GM18861 (cell line): ENCODE measurements around the gene UPK1B.

Experiments
- ATAC-seq: cut with Tn5 transposase; IDR thresholded peaks from one replicate; pipeline ENCODE4 v1.9.1; 2021; ENCODE audit not compliant: unreplicated experiment

The UPK1B gene

GRCh38 chr3:119175872-119176756, 2.7 kb downstream of the UPK1B start:
- no peak for ATAC-seq

GRCh38 chr3:119176778-119177177, 3.4 kb downstream of the UPK1B start:
- ATAC-seq, result no peak

GRCh38 chr3:119177321-119177720, 3.9 kb downstream of the UPK1B start:
- no peak for ATAC-seq

GRCh38 chr3:119181765-119182164, 8.4 kb downstream of the UPK1B start:
- no peak for ATAC-seq

- ATAC-seq, result no peak
These were observed 10.7 kb downstream of the UPK1B start for GRCh38 chr3:119184111-119184510.

- no peak for ATAC-seq
These were observed 11.6 kb downstream of the UPK1B start for GRCh38 chr3:119184796-119185570.

GRCh38 chr3:119187266-119187665, 13.9 kb downstream of the UPK1B start:
- ATAC-seq, result no peak

- ATAC-seq, result no peak
These were observed 18.4 kb downstream of the UPK1B start for GRCh38 chr3:119191800-119192199.

GRCh38 chr3:119194237-119195150, 21.1 kb downstream of the UPK1B start:
- ATAC-seq, result no peak

- ATAC-seq, result no peak
These were observed 21.7 kb downstream of the UPK1B start for GRCh38 chr3:119195151-119195476.

GRCh38 chr3:119195911-119196310, 22.5 kb downstream of the UPK1B start:
- no peak for ATAC-seq

GRCh38 chr3:119205209-119205608, 31.8 kb downstream of the UPK1B start:
- ATAC-seq, result no peak

GRCh38 chr3:119205685-119206084, 32.3 kb downstream of the UPK1B start:
- ATAC-seq, result no peak

- ATAC-seq, result no peak
These were observed 33.5 kb downstream of the UPK1B start for GRCh38 chr3:119206611-119207511.

- ATAC-seq, result no peak
These were observed 34.1 kb downstream of the UPK1B start for GRCh38 chr3:119207512-119207875.

GRCh38 chr3:119211193-119211592, 37.8 kb downstream of the UPK1B start:
- ATAC-seq, result no peak

- ATAC-seq, result no peak
These were observed 38.4 kb downstream of the UPK1B start for GRCh38 chr3:119211803-119212202.

- ATAC-seq, result peak; percentile 100
These were observed 45.7 kb downstream of the UPK1B start for GRCh38 chr3:119219069-119219468.

- no peak for ATAC-seq
These were observed 46.8 kb downstream of the UPK1B start for GRCh38 chr3:119220198-119220597.

GRCh38 chr3:119220970-119221667, 47.7 kb downstream of the UPK1B start:
- no peak for ATAC-seq
